ENCODE results near the gene ZP1.
"Not testable (repeated sequence)": the region's sequence is repeated elsewhere in the genome, so short reads cannot be mapped to it uniquely, and the experiment has no call there.

The ZP1 gene

GRCh38 chr11:60879971-60880588 is 12.7 kb downstream of the ZP1 start:
- no peak for DNase-seq

DNA sequence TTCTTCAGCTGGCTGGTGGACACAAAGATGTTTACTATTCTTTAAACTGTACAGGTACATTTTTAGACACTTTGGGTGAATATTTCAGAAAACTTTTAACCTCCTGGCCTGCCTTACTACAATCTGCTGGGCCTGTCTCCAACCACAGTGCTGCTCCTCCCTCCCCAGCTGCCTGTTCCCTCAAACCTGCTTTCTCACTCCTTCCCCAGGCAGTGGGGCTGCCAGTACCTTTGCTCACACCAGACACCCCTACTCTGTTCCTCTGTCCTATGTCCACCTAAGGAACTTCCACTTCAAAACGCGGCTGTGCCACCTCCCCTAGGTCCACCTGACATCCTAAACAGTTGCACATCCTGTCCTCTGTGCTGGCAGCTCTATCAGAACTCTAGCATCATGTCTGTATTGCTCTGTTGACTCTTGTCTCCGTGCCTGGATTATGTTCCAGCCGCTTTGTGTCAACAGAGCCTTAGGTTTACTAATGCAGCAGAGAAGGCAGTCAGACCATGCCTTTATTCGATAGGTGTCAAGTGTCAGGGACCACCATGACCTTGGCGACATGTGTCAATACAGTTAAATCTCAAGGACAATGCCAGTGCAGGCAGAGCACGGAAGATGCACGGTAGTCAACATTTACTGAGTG is 13.4 kb downstream of the ZP1 start:
- no peak for DNase-seq

DNA sequence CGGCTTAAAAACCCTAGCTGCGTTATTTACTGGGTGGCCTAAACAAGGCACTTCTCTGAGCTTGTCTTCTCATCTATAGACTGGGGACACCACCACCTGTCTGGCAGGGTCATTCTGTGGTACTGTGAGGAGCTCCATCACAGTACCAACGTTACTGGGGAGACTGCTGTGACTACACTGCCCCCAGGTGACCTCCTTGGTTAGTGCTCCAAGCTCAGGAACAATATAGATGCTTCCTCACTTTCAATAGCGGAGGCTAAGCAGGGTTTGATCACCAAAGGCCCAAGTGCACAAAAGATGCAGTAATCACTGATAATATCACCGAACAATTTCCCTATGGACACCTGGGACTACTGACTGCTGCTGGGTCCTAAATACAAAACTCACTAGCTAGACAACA is 20.2 kb downstream of the ZP1 start:
- no peak for DNase-seq

DNA sequence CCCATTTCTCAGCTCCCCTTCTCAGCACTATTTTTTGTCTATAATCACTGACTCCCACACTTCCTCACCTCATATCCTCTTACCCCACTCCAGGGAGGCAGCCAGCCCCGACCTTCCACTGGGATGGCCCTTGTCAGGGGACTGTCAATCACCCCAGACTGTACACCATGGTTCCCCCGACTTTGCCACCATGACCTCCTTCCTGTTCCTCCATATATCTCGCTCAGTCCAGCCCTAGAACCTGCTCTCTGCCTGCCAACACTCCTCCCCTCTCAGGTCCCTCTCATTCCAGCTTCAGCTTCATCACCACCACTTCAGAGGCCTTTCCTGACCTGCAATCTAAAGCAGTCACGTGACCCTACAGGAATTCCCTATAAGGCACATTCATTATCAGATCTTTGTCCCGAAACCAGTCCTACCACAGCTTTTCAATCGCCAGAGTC is 22.5 kb downstream of the ZP1 start:
- no peak for DNase-seq

- no peak for DNase-seq
Measured at GRCh38 chr11:60890696-60891095, 23.4 kb downstream of the ZP1 start.

DNA sequence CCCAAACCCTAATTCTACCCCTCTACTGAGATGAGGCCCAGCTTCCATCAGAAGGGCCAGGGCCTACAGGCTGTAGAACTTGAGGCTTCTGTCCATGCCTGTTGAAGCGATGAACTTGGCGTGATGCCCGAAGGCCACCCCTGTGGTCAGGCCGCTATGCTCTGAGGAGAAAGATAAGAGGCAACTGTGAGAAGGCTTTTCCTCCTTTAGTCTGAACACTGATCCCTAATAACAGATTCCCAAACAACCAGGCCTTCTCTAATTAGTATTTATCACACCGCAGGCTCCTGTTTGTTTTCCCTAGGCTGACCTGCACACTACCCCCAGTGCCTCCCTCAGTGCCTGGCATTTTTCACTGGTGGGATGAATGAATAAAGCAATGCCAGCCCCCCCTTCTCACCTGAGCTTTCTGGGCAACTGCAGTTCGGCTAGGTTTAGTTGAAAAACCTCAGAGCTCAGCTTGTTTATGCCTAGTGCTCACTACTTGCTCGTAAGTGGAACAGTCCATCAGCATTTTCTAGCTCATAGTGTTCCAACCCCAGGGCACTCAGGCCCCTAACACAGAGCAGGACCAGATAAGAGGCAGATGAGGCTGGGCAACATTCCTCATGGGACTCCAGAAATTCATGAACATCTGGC is 23.9 kb downstream of the ZP1 start:
- DNase-seq = no peak

DNA sequence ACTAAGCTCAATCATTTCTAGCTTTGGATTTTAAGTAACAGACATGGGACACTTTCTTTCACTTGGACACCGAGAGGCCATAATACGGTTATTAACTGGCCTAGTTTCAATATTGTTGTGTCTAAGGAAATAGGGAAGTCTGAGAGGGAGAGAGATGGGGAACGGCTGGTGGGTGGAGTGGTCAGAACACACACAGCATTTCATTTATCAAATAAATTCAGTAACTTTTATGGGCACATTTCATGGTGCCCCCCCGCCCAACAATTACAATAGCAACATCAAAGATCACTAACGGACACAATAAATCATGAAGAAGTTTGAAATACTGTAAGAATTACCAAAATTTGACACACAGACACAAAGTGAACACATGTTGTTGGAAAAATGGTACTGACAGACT is 28.3 kb downstream of the ZP1 start:
- no peak for DNase-seq

DNA sequence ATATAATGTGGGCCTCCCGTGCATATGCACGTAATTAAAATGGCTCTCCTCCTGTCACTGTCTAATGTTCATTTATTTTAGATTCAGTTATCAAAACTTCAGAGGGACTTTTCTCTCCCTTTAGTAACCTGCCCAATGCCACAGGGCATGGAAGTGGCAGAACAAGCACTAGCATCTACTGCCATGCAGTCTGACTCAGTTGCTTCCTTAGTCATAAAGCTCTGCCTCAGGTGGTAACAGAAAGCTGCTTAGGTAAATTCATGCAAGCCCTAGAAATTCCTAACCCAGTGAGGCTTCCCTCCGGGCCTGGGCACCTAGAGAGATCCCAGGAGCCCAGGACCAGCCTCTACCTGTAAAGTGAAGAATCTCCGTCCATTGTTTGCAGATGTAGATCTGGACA is 30.2 kb downstream of the ZP1 start:
- no peak for DNase-seq

GRCh38 chr11:60899046-60899936 is 31.9 kb downstream of the ZP1 start:
- DNase-seq = no peak

DNA sequence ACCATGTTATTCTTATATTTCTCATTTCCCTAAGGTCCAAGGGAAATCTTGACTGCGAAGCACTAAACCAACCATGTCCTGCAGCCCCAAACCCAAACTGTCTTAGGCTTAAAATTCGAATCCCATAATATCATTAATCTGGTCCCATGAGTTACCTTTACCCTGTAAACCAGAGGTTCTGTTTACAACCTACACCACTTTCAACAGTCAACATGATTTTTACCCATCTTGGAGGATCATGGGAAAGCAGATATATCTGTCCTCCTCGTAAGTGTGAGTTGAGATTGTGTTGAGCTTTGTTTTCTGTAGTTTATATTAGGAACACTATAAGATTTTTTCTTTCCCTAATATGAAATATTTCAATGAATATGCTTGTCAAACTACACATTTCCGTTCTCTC is 32.6 kb downstream of the ZP1 start:
- no peak for DNase-seq

DNA sequence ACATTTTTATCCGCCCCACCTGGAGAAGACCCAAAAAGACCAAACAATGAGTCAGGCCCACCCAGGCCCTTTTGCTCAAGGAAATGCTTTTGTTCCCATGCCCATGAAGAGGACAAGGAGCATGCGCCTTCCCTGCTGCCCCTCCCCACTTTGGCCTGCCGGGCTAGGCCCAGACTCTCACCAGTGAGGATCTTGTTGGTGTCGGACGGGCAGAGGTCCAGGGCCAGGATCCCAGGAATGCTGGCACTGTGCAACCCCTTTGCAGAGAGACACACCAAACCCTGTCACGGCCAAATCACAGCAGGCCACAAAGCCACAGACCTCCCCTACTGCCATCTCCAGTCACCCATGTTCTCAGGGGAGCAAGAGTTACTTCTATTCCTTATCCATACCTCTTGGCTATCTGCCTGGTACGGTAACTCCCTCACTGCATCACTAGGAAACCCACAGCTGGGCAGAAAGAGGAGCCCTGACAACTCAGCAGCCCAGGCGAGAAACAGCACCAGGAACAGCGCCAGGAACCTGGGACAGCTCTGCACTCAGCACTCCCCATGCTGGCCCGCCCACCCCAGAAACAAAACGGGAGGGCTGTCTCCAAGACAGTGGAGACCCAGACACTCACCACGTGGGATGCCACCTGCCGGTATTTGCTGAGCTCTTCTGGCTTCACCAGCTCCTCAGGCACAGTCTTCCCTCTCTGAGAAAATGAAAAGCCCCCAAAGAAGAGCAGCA is 33.5 kb downstream of the ZP1 start:
- DNase-seq = no peak

DNA sequence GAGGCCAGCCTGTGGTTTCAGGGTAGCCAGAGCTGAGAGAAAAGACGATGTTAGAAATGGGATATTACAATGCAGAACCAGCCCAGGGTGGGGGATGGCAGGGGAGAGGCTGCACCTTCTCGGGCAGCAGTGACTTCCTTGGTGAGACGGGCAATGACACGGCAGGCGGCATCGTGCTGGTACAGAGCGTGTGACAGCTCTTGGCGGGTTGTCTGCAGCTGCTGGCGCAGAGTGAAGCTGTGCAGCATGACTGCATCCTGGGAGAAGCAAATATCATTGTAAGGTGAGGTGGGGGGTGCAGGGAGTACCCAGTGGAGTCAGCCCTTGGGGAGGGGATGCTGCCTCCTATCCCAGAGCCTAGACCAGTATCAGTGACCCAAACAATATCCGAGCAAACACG is 35.3 kb downstream of the ZP1 start:
- DNase-seq = no peak

- DNase-seq = no peak
Measured at GRCh38 chr11:60905047-60905446, 37.7 kb downstream of the ZP1 start.

GRCh38 chr11:60905551-60906113 is 38.3 kb downstream of the ZP1 start:
- DNase-seq = no peak

DNA sequence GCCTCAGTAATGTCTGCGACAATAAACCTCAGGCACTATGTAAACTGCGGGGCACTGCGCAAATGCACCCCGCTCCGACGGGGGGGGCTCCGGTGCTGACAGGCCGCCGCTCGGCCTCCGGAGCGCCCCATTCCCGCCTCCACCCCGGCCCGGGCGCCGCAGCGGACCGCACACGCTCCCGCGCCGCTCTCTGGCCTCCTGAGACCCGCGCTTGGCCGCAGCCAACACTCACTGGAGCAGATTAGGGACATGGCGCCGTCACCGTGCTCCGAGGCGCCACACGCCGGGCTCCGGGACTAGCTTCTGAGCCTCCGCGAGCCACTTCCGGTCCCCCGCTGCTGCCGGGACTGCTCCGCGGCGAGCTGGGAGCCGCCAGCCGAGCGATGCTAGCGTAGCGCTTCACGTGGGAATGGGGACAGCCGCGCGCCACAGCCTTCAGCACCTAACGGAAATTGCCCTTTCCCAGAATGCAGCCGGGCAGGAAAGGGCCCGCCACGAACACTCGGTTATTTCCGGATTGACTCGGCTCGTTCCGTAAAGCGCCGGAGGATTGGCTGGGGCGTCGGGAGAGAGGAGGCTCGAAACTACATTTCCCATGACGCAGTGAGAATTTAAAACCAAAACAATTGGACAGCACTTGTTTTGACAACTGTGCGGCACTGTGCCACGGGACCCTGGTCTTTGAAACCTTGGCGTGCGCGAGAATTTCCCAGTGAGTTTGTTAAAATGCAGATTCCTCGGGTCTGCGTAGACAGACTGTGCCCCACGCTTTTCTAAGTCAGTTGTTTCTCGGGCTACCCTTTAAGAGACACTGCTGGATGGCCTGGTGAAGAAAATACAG is 39.0 kb downstream of the ZP1 start, which contains the start of gene PRPF19:
TSS of gene PRPF19 (minus strand) at position 454 of the 841 bp plus-strand sequence. CDS start at position 251, 203 bp downstream.
- peak; percentile 99 for DNase-seq

DNA sequence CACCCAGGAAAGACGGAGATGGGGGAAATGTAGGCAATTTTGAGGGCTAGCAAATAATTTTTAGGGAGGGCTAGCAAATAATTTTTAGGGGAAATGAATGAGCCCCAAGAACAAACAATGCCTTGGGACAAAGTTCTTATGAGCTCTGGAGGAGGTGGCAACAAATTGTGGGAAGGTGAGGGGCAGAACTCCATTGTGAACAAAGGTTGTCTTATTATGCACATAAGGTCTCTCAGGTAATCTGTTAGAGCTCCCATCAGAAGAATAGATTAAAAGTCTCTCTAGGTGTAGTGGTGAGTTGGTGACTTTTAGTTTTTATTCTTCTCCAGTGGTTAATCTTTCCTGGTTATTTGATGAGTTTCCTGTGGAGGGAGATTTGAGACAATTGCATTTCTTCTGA is 41.5 kb downstream of the ZP1 start:
- DNase-seq = no peak

- not testable (repeated sequence) for DNase-seq
Measured at GRCh38 chr11:60909680-60910280, 42.4 kb downstream of the ZP1 start.

DNA sequence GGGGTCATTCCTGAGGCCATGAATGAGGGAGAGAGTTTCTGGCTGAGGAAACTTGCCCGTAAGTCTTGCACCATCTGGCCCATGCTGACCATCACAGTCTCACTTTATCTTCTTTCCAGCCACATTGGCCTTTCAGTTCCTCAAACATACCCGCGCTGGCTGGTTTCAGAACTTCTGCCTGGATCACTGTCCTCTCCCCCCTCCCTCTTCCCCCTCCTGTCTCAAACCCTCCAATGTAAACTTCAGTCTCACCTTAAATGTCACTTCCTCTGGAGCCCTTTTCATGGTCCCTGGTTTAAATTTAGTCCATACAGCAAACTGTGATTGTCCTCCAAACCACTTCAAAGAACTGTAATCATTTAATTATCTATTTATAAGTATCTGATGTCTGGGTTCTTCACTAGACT is 42.9 kb downstream of the ZP1 start:
- no peak for DNase-seq

DNA sequence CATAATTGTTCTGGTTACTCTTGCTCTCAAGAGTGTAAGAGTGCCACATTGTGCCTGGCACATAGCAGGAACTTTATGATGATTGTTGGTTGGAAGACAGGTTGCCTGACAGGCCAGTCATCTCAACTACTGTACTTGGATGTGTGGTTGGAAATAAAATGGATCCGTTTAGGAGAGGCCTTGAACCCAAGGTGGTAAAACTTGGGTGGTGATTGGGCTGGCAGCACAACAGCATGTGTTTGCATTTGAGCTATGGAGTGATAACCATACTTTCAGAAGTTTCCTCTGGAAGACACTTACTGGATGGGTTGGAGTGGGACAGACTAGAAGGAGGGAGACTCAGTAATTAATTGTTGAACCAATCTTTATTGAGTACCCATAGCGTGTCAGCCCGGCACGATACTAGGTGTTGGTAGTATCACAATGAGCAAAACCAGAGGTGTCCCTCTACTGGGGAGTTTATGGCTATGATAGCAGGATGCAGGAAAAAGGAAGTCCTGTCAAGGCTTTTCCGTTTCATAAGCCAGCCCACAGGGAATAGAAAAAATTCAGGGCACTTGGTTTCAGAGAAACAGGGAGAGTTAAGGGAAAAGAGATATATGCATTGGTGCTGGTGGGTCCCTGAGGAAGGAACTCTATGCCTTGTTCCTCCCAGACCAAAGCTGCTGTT is 43.5 kb downstream of the ZP1 start:
- no peak for DNase-seq

DNA sequence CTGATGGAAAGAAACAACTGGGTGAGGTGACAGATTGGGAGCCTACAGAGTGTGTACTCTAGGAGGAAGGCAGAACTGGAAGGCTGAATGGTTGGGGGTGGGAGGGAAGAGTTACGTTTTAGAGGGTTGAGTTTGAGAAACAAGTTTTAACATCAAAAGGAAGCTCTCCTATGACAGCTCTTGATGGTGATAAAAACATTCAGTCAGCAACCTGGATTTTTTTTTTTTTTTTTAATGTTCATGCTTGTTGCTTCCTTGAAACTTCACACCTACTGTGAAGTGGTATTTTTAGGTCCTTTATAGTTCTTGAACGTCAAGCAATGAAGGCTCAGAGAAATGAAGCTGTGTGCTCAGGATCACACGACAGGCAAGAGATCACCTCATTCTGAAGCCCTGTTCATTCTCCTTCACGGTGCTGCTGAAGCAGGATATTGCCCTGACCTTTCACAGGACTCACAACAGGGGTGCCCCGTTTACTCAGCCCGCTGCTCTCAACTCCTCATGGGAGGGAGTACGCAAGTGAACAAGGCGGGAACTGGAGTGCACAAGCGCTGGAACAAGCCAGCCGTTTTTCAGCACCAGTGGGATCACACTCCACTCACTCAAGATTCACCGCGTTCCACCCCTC is 45.0 kb downstream of the ZP1 start:
- DNase-seq = no peak
